Esophagus muscularis mucosa (tissue), 4 donors: ENCODE measurements around the gene FBXL7.

Source experiments
- CTCF ChIP-seq, 3 experiments: fragments of 200-600 bp in 2 of 3; fragments of 450-650 bp in 1 of 3; sonication (generic) in 2 of 3; IDR thresholded peaks; one replicate each; pipeline ENCODE4 v1.5.1; 2017 to 2019; ENCODE audit warnings: antibody characterized with exemption in 3 of 3, mild to moderate bottlenecking in 2 of 3, moderate library complexity in 1 of 3
- EP300 ChIP-seq: sonication (generic); formaldehyde crosslinking; IDR thresholded peaks from one replicate; pipeline ENCODE4 v1.6.1; 2017; ENCODE audit warnings: antibody characterized with exemption
- POLR2A ChIP-seq: fragments of 450-650 bp; IDR thresholded peaks from one replicate; pipeline ENCODE4 v1.6.1; 2017; ENCODE audit warnings: antibody characterized with exemption, moderate library complexity, mild to moderate bottlenecking, low read depth
- POLR2AphosphoS5 ChIP-seq, 2 donors: sonication (generic); formaldehyde crosslinking; IDR thresholded peaks; one replicate each; pipeline ENCODE4 v1.6.1; 2017; ENCODE audit warnings: antibody characterized with exemption in 2 of 2

- no peak for TF ChIP-seq CTCF (IDR thresholded peaks at IDR 0.05)
- TF ChIP-seq POLR2A: no peak
- TF ChIP-seq EP300: no peak
- TF ChIP-seq POLR2AphosphoS5 (IDR thresholded peaks at IDR 0.05): no peak
Measured at GRCh38 chr5:15720515-15720914, 220.5 kb downstream of the FBXL7 start.
